RWPE1 (cell line): Measurements from ENCODE around the gene NPM1.
"Not testable (repeated sequence)": the region's sequence is repeated elsewhere in the genome, so short reads cannot be mapped to it uniquely, and the experiment has no call there.

ENCODE experiments used
- CTCF ChIA-PET: fragments of 350-600 bp; sonication (Branson Sonifier 250); formaldehyde crosslinking; extraction: SDS; loops from one replicate; lab custom pipeline; 2021; lab: Yijun Ruan, JAX
- POLR2A ChIA-PET: fragments of 400-600 bp; formaldehyde crosslinking; extraction: SDS; loops from one replicate; lab custom pipeline; 2020; ENCODE audit warnings: antibody characterized with exemption; ENCODE audit not compliant: low non-redundant PET; lab: Yijun Ruan, JAX
- DNase-seq: peaks from one replicate; pipeline ENCODE4 v3.0.0; 2012; ENCODE audit warnings: low spot score
- H3K27ac ChIP-seq: fragments of 450-650 bp; 2 replicates; pipeline ENCODE4 v1.5.1; 2017
- TF ChIP-seq, protein P1 (sequence below): fragments of 450-650 bp; conservative IDR thresholded peaks from 2 replicates; pipeline ENCODE4 v1.5.1; 2017; ENCODE audit warnings: low read depth, mild to moderate bottlenecking

NPM1 gene

DNA sequence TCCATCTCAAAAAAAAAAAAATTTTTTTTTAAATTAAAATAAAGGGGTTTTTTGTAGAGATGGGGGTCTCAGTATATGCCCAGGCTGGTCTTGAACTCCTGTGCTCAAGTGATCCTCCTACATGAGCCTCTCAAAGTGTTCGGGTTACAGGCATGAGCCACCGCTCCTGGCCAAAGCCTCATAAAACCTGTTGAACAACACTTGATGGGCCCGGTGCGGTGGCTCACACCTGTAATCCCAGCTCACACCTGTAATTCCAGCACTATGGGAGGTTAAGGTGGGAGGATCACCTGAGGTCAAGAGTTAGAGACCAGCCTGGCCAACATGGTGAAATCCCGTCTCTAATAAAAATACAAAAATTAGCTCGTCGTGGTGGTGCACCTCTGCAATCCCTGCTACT, 7.7 kb upstream of the NPM1 start:
- no peak for DNase-seq
- no peak overlapping the region for H3K27ac ChIP-seq
- ChIA-PET POLR2A (no interaction called here), CTCF (interaction anchor here (0.6 to 1.0 kb wide), 2 partner anchors 9 to 543 kb away, joined by 3 to 4 read pairs; no protein-coding TSS in a partner anchor)
- TF ChIP-seq, protein P1, sequence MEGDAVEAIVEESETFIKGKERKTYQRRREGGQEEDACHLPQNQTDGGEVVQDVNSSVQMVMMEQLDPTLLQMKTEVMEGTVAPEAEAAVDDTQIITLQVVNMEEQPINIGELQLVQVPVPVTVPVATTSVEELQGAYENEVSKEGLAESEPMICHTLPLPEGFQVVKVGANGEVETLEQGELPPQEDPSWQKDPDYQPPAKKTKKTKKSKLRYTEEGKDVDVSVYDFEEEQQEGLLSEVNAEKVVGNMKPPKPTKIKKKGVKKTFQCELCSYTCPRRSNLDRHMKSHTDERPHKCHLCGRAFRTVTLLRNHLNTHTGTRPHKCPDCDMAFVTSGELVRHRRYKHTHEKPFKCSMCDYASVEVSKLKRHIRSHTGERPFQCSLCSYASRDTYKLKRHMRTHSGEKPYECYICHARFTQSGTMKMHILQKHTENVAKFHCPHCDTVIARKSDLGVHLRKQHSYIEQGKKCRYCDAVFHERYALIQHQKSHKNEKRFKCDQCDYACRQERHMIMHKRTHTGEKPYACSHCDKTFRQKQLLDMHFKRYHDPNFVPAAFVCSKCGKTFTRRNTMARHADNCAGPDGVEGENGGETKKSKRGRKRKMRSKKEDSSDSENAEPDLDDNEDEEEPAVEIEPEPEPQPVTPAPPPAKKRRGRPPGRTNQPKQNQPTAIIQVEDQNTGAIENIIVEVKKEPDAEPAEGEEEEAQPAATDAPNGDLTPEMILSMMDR = no peak

DNA sequence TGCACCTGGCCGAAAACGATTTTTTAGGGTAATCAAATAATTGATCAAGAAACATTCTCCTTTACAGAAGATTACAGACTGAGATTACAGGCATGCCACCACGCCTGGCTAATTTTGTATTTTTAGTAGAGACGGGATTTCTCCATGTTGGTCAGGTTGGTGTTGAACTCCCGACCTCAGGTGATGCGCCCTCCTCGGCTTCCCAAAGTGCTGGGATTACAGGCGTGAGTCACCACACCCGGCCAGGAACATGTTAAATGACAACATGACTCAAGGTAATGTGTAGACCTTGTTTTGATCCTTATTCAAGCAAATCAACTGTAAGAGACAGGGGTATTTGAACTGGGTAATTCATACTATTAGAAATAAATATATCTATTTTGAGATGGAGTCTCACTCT, 3.2 kb upstream of the NPM1 start:
- CTCF ChIA-PET = interaction anchor here (0.7 kb wide), 1 partner anchor 54 kb away, joined by 3 read pairs; no protein-coding TSS in a partner anchor
- POLR2A ChIA-PET, H3K27ac ChIP-seq, DNase-seq: not testable (repeated sequence)

DNA sequence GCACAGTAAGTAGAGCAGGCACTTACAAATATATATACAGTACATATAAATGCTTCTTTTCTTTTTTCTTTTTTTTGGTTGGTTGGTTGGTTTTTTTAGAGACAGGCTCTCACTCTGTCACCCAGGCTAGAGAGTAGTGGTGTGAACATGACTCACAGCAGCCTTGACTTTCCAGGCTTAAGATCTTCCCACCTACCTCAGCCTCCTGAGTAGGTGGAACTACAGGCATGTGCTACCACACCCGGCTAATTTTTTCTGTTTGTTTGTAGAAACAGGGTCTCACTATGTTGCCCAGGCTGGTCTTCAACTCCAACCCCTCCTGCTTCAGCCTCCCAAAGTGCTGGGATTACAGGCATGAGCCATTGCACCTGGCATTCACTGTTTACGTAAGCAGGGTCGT, 2.6 kb upstream of the NPM1 start:
- DNase-seq, CTCF ChIA-PET, POLR2A ChIA-PET, H3K27ac ChIP-seq: not testable (repeated sequence)

DNA sequence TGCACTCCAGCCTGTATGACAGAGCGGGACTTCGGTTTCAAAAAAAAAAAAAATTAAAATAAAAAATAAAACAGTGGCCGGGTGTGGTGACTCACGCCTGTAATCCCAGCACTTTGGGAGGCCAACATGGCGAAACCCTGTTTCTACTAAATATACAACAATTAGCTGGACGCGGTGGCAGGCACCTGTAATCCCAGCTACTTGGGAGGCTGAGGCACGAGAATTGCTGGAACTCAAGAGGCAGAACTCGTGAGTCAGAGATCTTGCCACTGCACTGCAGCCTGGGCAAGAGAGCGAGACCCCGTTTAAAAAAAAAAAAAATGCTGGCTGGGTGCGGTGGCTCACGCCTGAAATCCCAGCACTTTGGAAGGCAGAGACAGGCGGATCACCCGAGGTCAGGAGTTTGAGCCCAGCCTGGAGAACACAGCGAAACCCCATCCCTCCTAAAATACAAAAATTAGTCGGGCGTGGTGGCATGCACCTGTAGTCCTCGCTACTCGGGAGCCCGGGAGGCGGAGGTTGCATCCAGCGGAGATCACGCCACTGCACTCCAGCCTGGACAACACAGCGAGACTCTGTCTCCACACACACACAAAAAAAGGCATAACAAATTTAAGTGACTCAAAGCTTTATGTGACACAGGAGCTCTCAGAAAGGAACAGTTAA, 1.5 kb upstream of the NPM1 start:
- ChIA-PET POLR2A (no interaction called here), CTCF (no interaction called here)
- DNase-seq = no peak
- H3K27ac ChIP-seq = no peak overlapping the region
- TF ChIP-seq, protein P1 = no peak

DNA sequence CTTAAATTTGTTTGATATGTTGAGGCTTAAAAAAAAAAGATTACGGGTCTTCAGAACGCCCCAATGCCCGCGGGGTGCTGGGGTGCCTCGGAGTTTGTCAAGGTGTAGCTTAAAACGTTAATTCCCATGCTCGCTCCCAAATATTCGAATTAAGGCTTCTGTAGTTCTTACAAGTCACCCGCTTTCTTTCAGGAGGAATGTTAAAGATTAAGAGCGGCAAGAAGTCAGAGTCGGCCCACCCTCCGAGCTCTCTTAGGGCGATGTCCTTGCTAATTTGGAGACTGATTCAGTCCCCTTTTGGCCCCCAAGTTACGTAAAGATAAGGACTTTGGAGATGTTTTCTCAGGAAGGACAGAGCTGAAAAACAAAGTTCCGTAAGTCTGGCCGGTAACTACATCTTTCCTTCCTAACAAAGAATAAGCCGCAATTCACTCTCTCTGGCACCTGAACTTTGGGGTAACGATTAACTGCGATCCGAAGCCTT, 746 bp upstream of the NPM1 start:
- TF ChIP-seq, protein P1 = no peak
- POLR2A ChIA-PET = interaction anchor here (0.7 kb wide), 2 partner anchors 36 to 660 kb away, joined by 3 read pairs; no protein-coding TSS in a partner anchor
- DNase-seq = peak; percentile 41
- CTCF ChIA-PET = interaction anchor here (0.5 to 0.9 kb wide), 5 partner anchors 27 to 577 kb away, joined by 3 to 5 read pairs (median 4); no protein-coding TSS in a partner anchor
- peak overlapping the region; percentile 92 for H3K27ac ChIP-seq

DNA sequence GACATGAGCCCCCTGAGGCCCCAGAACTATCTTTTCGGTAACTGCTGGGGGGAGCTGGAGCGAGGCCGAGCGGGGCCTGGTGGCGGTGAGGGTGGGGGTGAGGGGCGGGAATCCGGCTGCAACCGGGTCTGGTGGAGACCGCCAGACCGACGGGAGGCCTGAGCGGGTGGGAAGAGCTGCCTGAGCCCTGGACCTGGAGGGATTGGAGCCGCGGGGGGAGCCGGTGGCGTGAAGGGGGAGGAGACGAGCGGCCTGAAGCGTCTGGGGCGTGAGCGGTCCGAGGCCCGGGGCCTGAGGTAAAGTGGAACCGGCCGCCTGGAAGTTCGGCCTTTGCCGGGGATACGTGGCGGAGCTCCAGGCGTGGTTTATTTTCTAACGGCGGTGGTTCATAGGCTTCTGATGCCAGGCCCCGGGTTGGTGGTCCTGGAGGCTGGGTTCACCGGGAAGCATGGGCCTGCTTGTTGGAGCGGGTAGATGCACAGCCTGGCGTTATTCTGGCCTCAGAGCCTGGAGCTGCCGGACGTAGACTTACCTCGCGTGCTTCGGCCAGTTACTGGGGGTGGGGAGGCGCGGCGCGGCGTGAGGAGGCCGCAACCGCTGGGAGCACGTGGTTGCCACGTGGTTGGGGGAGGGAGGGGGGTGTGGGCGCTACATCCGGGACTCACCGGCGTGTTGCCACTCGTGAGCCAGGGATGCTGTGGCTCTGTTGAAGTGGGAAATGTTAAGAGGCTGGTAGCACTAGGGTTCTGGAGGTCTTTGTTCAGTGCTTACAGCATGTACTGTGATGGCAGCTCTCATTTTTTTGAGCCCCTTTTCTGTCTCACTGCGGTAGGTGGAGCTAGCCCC, 544 bp downstream of the NPM1 start:
- CTCF ChIA-PET = interaction anchor here (0.6 kb wide), 1 partner anchor 48 kb away, joined by 4 read pairs; no protein-coding TSS in a partner anchor

DNA sequence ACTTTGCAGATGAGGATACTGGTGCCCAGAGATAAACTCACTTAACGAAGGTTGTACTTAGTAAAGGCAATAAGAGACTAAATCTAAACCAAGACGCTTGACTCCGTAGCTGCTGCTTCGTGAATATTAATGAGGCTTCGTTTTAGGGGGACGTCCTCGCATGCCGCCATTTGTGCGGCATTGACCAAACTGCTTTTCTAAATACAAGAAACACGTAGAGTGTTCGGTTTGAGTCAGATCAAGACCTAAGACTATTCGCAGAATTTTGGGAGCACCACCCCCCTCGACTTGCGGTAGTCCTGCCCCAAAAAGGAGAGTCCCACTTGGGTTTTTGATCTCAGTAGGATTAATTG, 1.1 kb downstream of the NPM1 start:
- POLR2A ChIA-PET = no interaction called here
- no peak for DNase-seq
- H3K27ac ChIP-seq = peak overlapping the region; percentile 92
- CTCF ChIA-PET = no interaction called here
- TF ChIP-seq, protein P1 = no peak

More for the DNA sequence above, 544 bp downstream of the NPM1 start:
- peak overlapping the region; percentile 92 for H3K27ac ChIP-seq
- POLR2A ChIA-PET = interaction anchor here (0.7 kb wide), 1 partner anchor 585 kb away, joined by 3 read pairs; no protein-coding TSS in a partner anchor
- TF ChIP-seq, protein P1 = no peak
- DNase-seq = peak; percentile 85
